LNCaP clone FGC (cell line): Measurements from ENCODE around the gene TRPM3.

Experiments
- DNase-seq: peaks from one replicate; pipeline ENCODE4 v3.0.0-alpha.2; 2011; ENCODE audit warnings: low read depth
- H3K4me3 ChIP-seq: 2 replicates; pipeline ENCODE4 v1.5.1; 2011; ENCODE audit warnings: mild to moderate bottlenecking, low read depth, low read length, control low read depth
- TF ChIP-seq, protein P1 (sequence below): IDR thresholded peaks from 2 replicates; pipeline ENCODE4 v1.5.1; 2012; ENCODE audit warnings: mild to moderate bottlenecking; ENCODE audit not compliant: control insufficient read depth, insufficient read depth; ENCODE audit errors: extremely low read depth

TRPM3 gene

GRCh38 chr9:70491426-70492318 lies 629.7 kb downstream of the TRPM3 start:
- DNase-seq: no peak
- TF ChIP-seq, protein P1, sequence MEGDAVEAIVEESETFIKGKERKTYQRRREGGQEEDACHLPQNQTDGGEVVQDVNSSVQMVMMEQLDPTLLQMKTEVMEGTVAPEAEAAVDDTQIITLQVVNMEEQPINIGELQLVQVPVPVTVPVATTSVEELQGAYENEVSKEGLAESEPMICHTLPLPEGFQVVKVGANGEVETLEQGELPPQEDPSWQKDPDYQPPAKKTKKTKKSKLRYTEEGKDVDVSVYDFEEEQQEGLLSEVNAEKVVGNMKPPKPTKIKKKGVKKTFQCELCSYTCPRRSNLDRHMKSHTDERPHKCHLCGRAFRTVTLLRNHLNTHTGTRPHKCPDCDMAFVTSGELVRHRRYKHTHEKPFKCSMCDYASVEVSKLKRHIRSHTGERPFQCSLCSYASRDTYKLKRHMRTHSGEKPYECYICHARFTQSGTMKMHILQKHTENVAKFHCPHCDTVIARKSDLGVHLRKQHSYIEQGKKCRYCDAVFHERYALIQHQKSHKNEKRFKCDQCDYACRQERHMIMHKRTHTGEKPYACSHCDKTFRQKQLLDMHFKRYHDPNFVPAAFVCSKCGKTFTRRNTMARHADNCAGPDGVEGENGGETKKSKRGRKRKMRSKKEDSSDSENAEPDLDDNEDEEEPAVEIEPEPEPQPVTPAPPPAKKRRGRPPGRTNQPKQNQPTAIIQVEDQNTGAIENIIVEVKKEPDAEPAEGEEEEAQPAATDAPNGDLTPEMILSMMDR: no peak
- no peak overlapping the region for H3K4me3 ChIP-seq

- no peak for DNase-seq
- H3K4me3 ChIP-seq: no peak overlapping the region
- TF ChIP-seq, protein P1: no peak
Observed at GRCh38 chr9:70490478-70490877, 630.9 kb downstream of the TRPM3 start.

DNA sequence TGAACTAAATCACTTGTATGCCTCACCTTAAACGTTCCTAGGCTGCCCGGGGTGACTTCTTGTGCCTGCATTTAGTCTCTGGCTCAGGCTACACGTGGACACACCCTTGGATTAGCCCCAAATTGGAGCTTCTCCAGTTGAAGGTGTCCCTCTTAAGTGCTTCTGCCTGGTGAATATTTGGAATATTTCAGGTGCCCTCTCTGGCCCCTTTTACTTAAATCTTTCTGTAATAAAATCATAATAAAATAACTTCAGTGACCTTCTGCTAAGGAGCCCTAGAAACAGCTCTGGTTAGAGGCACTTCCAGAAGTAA lies 632.7 kb downstream of the TRPM3 start:
- TF ChIP-seq, protein P1: no peak
- DNase-seq: no peak
- no peak overlapping the region for H3K4me3 ChIP-seq

GRCh38 chr9:70488098-70488792 lies 633.2 kb downstream of the TRPM3 start:
- TF ChIP-seq, protein P1: no peak
- DNase-seq: no peak
- no peak overlapping the region for H3K4me3 ChIP-seq

DNA sequence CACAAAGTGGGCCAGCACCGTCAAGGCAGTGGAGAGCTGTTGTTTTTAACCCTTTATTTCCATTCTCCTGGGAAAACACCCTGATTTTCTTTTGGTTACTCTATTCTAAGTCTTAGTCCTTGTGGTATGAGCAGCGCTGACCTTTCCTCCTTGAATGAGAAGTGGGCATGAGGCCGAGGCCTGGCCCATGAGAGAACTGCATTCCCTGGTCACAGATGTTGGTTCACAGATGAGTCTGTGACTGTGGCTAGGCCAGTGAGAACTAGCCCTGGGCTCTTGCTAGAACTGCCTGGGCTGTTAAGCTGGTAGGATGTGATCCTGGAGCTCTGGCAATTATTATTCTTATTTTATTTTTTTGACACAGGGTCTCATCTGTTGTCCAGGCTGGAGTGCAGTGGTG lies 635.3 kb downstream of the TRPM3 start:
- DNase-seq: no peak
- no peak overlapping the region for H3K4me3 ChIP-seq
- TF ChIP-seq, protein P1: no peak

DNA sequence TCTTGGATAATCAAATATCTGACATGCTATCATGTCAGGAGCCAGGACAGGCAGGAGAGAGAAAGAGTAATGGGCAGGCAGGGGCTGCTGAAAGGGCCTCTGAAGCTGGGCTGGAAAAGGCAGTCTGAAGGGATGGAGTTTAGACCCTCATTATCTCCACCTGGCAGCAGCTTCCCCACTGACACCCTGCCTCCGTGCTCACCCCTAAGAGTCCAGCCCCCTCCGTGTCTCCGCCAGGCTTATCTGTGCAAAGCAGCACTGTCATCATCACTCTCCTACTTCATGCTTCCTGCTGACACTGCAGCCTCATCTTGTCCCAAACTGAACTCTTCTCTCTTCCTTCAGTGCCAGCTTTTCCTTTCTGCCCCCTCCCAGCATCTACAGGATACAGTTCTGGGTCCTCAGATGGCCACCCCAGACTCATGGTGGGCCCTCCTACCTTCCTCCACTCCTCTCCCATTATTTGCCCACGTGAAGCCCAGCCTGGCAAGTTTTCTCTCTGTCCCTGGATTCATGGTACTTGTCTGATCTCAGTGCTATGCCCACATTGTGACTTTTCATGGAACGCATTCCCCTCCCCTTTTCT lies 636.1 kb downstream of the TRPM3 start:
- DNase-seq: no peak
- no peak overlapping the region for H3K4me3 ChIP-seq
- TF ChIP-seq, protein P1: no peak
